ENCODE data around the gene HRNR.

HRNR gene

DNA sequence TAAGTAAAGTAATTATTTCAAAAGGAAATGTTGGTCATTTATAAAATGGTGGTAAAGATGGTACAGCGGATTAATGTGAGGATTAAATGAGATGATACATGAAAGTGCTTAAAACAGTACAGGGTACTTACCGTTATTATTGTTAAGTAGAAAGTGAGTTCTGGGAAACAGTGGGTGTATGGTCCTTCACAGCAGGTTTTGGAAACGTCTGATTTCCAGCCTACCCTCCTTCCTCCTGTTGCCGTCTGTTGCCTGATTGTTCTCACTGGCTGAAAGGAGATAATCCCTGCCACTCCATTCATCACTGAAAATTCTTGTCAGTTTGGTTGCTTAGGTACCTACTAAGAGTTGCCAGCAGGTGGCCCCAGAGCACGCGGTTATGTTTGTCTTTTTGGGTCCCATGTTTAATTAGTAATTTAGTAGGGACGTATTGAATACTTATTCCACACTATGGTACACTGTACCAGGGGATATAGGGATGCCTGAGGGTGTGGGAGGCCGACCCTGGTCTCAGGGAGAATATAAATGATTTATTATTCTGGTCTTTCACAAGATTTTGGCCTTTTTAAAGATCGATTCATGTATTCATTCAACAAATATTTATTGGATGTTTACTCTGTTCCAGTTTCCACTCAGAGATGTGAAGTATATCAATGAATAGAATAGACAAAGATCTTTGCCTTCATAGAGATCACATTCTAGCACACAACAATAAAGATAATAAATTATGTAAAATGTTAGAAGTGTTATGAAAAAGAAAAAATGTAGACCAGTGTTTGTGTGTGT lies 34.1 kb downstream of the HRNR start:
- FAIRE-seq (peak; percentile 89), DNase-seq (ENCODE audit: extremely low spot score, insufficient read length, low read depth) (no peak)

GRCh38 chr1:152188673-152189591 lies 35.1 kb downstream of the HRNR start:
- FAIRE-seq (peak; percentile 63), DNase-seq (ENCODE audit: extremely low spot score, insufficient read length, low read depth) (no peak)

DNA sequence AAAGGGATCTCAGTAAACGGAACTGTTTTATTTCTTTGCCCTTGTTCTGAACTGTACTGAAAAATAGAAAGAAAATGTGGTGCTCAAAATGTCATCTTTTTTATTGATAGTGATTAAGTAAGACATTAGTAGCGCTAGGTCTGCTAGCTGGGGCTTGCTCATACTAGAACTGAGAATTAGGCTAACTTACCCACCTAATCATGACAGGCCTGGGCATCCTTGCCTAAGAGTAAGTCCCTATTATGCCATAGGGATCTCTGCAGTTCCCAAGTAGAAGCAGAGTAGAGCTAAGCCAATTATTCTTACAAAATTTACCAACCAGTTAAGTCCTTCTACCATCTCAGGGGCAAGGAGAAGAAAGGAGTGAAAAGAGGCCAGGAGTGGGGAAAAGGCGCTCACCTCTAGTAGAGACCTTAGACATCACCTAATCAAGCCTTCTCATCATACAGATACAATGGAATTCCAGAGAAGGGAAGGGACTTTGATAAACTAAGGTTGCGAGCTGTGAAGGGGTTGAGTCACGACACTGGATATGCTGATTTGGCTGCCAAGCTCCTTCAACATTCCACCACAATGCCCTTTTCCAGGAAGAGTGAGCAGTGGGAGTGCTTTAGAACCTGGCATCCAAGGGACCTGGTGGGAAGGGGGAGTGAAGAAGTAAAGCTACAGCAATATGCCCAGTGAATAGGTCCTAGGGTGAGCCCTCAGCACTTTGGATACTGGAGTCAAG lies 37.3 kb downstream of the HRNR start:
- DNase-seq (ENCODE audit: extremely low spot score, insufficient read length, low read depth) (no peak), FAIRE-seq (no peak)

DNA sequence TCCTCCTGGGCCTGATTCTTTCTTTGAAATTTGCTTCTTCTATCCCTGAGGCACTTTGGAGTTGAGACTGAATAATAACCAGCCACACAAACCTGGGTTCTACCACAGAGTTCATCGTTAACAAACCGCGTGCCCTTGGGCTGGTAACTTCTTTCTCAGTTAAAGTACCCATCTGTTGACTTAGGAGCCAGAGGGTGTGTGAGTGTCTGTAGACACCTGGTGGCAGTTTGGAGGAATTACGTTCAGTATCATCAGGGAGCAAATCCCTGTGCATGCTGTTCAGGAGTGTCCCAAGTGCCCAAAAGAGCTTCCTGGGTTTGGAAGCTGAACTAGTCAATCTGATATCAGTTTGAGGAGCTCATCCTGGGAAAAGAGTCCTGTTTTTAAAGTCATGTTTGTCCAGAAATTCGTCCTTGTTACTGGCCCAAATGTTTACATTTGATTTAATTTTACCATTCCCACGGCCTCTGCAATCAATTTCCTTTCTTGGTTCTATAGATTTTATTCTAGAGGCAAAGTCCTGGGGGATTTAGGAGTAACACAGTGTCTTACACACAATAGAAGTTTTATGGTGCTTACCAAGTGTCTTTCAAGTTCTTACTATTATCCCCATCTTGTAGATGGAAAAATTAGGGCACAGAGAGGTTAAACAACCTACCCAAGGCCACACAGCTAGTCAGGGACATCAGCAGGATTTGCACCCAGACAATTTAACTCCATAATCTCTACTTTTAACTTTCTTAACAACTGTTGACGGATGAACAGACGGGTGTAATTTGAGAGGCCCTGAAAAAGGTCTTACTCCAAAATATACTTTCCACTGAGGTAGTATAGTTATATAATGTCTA lies 38.2 kb downstream of the HRNR start:
- FAIRE-seq (peak; percentile 82), DNase-seq (ENCODE audit: extremely low spot score, insufficient read length, low read depth) (no peak)

- no peak for FAIRE-seq
- DNase-seq (ENCODE audit: extremely low spot score, insufficient read length, low read depth): no peak
These were observed 41.0 kb downstream of the HRNR start for GRCh38 chr1:152182944-152183361.

GRCh38 chr1:152182431-152182830 lies 41.6 kb downstream of the HRNR start:
- FAIRE-seq: no peak
- DNase-seq (ENCODE audit: extremely low spot score, insufficient read length, low read depth): no peak

DNA sequence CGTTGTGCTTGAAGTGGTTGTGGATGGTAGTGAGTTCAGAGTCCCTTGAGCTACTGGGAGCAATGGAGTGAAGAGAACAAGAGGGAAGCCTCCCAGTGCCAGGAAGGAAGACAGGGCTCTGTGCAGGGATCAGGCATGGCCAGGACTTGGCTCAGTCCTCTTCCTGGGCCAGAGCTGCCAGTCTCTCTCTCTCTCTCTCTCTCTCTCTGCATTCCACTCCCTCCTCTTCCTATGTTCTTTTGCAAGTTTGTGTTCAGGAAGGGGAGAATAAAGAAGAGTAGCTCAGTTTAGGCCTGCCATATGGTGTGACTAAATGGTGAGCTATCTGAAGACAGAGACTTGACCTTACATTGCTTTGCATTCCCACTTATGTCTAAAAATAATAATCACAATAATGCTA lies 44.4 kb downstream of the HRNR start:
- FAIRE-seq (no peak), DNase-seq (ENCODE audit: extremely low spot score, insufficient read length, low read depth) (no peak)

GRCh38 chr1:152170287-152170905 lies 53.6 kb downstream of the HRNR start:
- FAIRE-seq (no peak), DNase-seq (ENCODE audit: extremely low spot score, insufficient read length, low read depth) (no peak)

GRCh38 chr1:152169366-152170025 lies 54.5 kb downstream of the HRNR start:
- FAIRE-seq (no peak), DNase-seq (ENCODE audit: extremely low spot score, insufficient read length, low read depth) (no peak)

- FAIRE-seq (no peak), DNase-seq (ENCODE audit: extremely low spot score, insufficient read length, low read depth) (no peak)
These were observed 55.5 kb downstream of the HRNR start for GRCh38 chr1:152168535-152168868.

- DNase-seq (ENCODE audit: extremely low spot score, insufficient read length, low read depth): no peak
- FAIRE-seq: no peak
These were observed 56.0 kb downstream of the HRNR start for GRCh38 chr1:152167835-152168534.

DNA sequence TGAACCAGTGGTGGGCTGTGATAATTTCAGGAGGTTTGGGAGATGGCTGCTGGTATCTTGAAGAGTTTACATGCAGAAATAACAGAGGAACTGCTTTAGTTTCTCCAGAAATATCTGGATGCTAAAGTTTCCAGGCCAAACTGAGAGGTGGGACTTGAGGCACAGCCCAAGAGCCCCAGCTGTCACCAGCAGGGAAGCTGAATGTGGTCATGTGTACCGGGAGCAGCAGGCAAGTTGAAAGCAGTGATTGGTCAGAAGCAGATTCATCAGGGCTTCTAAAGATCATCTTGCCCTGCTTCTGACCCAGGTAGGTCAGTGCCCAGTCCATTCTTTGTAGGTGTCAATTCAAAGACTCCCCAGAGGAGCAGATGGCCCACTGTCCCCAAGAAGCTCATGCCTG lies 57.0 kb downstream of the HRNR start:
- FAIRE-seq (no peak), DNase-seq (ENCODE audit: extremely low spot score, insufficient read length, low read depth) (no peak)

DNA sequence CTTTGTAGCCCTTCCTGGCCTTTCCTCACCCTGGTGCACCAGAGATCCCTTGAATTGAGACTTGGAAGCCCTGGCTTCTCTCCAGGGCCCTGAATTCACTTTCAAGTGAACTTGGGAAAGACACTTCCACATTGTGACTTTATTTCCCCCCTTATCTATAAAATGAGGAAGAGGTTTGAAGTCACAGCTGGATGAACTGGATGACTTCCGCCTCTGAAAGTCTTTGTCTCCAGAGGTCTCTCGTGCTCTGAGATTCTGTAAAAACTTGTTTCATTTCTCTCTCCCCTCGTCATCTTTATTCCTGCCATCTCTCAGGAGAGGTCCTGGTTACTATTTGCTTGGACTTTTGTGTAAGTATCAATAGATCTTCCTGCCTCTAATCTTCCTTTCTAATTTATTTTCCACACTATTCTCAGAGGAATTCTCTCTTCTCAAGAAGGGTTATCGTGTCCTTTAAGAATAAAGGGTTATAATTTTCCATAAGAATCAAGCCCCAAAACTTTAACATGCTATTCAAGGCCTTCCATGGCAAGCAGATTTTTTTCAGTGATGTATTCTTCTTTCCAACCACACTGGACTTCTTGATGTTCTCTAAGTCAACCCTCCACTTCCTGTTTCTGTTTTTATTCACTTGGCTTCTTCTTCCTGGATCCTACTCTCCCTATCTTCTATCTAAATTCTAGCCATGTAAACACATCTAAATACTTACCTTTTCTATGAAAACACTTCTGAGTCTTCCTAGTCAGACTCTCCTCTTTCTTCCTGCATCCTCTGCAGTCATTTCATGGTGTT lies 58.5 kb downstream of the HRNR start:
- peak; percentile 18 for FAIRE-seq
- no peak for DNase-seq (ENCODE audit: extremely low spot score, insufficient read length, low read depth)

- FAIRE-seq (no peak), DNase-seq (ENCODE audit: extremely low spot score, insufficient read length, low read depth) (no peak)
These were observed 59.4 kb downstream of the HRNR start for GRCh38 chr1:152164517-152165136.

DNA sequence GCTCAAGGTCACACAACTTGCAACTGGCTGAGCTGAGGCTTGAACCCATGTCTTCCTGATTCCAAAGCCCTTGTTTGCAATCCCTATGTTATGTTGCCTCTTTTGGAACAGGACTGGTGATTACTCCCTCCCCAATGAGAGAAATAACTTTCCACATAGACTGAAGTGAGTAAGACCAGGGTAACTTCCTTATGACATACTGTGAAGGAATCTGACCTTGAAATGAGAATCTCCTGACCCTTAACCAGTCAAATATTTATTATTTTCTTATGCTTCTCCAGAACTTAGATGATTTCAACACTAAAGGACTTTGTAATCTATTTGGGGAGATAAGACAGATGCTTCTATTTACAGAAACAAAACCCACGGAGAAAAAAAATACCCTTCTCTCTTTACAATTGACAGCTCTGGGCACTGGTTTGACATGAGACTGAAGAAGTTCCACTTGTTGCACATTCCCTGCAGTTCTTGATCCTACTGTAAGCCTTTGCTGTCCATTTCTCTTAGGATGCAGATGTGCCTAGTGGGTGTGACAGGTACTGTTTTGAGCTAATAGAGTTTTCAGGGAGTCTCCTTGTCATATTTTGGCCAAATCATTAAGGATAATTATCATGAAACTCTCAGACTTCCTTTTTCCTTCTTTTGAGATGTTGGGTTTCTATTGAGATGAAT lies 61.1 kb downstream of the HRNR start:
- no peak for FAIRE-seq
- DNase-seq (ENCODE audit: extremely low spot score, insufficient read length, low read depth): no peak
